HG03469 (cell line): ENCODE measurements around the gene ATRN.
"Not testable (repeated sequence)": the region's sequence is repeated elsewhere in the genome, so short reads cannot be mapped to it uniquely, and the experiment has no call there.

Source experiments
- ATAC-seq: cut with Tn5 transposase; IDR thresholded peaks from one replicate; pipeline ENCODE4 v1.9.1; 2021; ENCODE audit warnings: mild to moderate bottlenecking, moderate library complexity, moderate number of reproducible peaks; ENCODE audit not compliant: unreplicated experiment

ATRN gene

GRCh38 chr20:3470627-3471396 lies at the start of gene ATRN:
ATRN (plus strand) TSS chr20:3471018; CDS start chr20:3471108, 90 bp downstream.
- ATAC-seq: peak; percentile 69

GRCh38 chr20:3421985-3422384 lies 48.8 kb upstream of the ATRN start:
- no peak for ATAC-seq

DNA sequence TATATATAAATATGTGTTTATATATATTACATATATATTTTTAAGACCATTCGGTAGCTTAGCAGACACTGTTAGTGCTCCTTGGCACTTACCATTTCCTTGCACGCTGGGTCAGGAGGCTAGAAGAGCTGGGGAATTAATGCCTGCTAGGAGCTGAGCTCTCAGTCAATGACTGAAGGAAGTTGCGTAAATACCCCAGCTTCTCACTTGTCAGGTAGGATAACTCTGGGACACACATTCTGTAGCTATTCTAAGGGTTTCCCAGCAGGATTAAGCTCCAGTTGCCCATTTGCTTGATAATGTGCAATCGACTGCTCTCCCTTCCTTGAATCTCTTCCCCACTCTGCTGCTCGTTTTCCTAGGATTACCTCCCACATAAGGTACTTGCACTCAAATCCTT lies 47.7 kb upstream of the ATRN start:
- no peak for ATAC-seq

DNA sequence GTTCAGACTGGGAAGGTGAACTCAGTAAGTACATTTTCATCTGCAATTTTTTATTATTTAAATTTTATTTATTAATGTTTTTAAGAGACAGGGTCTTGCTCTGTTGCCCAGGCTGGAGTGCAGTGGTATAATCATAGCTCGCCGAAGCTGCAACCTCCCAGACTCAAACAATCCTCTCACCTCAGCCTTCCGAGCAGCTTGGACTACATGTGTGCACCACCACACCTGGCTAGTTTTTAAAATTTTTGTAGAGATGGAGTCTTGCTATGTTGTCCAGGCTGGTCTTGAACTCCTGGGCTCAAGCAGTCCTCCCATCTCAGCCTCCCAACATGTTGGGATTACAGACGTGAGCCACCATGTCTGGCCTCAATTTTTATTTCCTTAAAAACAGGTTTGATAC lies 44.1 kb upstream of the ATRN start:
- ATAC-seq: not testable (repeated sequence)

- peak; percentile 65 for ATAC-seq
These were observed 40.3 kb upstream of the ATRN start for GRCh38 chr20:3430376-3431069.

- ATAC-seq: no peak
These were observed 39.7 kb upstream of the ATRN start for GRCh38 chr20:3431109-3431508.

GRCh38 chr20:3432844-3433243 lies 38.0 kb upstream of the ATRN start:
- no peak for ATAC-seq

DNA sequence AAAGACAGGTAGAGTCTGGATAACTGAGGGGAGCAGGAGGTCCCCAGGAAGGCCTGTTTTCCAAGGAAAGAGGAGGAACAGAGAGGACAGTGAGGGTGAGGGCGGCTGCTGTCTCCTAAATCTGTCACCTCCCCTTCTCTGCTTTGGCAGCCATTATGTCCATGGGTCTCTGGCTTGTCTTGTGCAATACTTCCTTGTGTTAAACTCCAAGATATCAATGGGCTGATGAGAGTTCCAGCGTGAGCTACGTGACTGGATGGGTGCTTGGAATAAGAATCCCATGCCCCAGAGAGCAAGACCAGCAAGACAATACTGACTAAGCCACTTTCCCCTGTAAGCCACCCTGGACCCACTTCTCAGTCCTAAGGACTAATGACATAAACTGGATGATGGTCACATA lies 37.1 kb upstream of the ATRN start:
- no peak for ATAC-seq

- no peak for ATAC-seq
These were observed 36.6 kb upstream of the ATRN start for GRCh38 chr20:3434232-3434631.

DNA sequence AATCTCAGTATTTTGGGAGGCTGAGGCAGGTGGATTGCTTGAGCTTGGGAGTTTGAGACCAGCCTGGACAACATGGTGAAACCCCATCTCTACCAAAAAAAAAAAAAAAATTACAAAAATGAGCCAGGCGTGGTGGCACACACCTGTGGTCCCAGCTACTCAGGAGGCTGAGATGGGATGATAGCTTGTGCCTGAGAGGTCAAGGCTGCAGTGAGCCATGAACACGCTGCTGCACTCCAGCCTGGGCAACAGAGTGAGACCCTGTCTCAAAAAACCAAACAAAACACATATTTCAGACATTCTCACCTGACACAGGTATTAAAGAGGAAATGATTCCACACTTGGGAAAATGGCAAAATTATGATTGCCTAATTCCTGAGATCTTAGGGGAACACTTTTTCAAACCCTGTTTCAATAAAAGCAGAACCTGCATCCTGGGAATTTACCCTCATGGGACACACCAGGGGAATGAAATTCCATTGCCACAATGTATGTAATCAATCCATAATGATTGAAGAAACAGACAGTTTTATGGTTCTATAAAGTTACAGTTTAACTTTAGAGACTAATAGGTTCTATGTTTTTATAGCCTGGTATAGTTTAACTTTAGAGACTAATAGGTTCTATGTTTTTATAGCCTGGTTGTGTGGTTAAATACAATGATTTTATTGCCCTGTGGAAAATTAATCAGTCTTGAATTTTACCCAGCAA lies 33.8 kb upstream of the ATRN start:
- ATAC-seq: no peak

GRCh38 chr20:3446779-3447178 lies 24.0 kb upstream of the ATRN start:
- no peak for ATAC-seq

DNA sequence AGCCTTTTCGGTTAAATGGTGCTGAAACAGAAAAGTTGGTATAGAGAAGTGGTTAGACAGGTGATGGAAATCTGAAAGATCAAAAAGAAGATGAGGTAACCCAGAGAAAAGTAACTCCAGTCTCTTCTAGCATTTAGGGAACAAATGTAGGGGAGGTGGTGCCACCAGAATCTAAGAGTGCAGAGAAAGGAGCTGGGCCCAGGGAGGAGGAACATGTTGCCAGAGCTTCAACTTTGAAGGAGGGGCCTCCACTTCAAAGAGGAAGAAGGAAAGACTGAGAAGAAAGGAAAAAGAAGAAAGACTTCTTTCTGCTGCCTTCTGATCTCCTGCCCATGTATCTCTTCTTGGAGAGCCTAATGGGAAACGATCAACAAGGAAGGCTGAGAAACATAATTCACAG lies 23.5 kb upstream of the ATRN start:
- no peak for ATAC-seq

DNA sequence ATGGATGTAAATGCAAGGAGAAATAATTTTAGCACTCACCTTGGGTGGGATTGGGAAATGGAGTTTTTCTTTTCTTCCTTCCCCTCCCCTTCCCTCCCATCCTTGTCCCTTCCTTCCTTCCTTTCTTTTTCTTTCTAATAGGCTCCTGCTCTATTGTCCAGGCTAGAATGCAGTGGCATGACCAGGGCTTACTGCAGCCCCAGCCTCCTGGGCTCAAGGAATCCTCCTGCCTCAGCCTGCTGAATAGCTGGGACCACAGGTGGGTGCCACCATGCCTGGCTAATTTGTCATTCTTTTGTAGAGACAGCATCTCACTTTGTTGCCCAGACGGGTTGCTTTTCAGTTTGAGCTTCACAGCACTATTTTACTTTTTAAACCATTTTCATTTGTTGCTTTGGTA lies 21.5 kb upstream of the ATRN start:
- ATAC-seq: no peak

DNA sequence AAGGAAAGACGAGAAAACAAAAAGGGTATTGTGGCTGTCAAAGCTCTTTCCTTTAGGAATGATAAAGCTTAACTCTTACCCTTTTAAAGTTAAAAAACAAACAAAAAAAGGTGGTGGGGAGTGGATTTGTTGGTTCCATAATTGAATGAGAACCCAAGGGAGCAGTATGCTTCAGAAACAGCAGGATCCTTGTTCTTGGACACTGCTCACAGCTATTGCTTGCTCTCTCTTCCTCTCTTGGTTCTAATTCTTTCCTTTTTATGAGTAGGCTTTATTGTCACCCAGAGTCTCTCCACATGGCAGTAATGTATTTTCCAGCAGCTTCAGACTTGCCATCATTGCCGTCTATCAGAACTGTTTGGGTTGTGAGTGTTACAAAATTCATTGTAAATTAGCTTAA lies 18.7 kb upstream of the ATRN start:
- no peak for ATAC-seq

- no peak for ATAC-seq
These were observed 18.1 kb upstream of the ATRN start for GRCh38 chr20:3452690-3453089.

DNA sequence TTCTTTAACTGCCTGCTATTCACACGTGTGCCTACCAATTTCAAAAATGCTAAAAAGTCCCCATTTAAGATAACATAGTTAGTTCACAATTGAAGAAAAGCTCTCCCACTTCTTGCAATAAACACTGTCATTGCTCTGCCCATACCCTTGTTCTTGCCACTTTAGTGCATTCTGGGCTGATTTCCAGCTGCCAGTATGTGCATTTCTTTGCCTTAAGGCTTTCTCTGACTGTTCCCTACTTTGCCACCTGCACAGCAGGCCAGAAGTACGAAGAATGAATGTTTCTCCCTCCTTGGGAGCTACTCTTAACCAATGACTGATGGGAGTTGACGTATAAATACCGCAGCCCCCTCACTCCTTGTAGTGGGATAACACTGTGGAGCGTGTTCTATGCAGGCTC lies 16.0 kb upstream of the ATRN start:
- ATAC-seq: no peak

GRCh38 chr20:3456648-3457047 lies 14.2 kb upstream of the ATRN start:
- no peak for ATAC-seq

- no peak for ATAC-seq
These were observed 10.9 kb upstream of the ATRN start for GRCh38 chr20:3459881-3460307.

DNA sequence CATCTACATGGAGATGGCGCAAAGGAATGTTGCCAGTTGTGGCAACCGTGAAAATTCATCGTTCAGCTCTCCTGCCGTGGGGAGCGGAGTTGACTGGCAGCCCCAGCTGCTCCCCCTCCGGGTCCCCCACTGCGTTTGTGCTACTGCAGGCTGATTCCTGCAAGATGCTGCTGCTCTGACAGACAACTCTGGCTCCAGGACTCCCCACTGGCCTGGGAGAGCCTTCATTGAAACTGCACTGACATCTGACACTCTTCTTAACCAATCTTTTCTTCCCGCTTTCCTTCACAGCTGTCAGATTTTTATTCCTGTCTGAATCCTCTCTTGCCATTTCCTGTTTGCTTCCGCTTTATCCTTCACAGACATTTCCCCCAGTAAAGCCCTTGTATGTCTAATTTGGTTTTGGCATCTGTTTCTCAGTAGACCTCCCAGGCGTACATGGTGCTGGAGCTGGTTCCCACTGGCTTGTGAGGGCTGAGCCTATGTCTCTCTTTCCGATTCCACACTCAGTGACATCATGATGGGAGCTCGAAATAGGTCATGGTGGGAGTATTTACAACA lies 9.5 kb upstream of the ATRN start:
- ATAC-seq: no peak

GRCh38 chr20:3461911-3462677 lies 8.7 kb upstream of the ATRN start:
- no peak for ATAC-seq

DNA sequence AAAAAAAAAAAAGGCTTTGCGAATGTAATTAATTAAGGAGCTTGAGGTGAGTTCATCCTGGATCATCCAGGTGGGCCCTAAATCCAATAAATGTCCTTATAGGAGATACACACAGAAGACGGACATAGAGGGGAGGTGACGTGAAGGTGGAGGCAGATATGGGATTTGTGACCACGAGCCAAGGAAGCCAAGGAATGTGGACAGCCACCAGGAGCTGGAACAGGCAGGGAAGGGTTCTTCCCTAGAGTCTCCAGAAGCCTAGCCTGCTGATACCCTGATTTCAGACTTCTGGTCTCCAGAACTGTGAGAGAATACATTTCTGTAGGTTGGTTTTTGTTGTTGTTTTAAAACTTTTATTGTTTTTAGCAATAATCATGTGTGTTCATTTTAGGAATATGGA lies 6.7 kb upstream of the ATRN start:
- ATAC-seq: no peak
